AML-193 (cell line): ENCODE results near the gene SUV39H2.
"Not testable (repeated sequence)": the region's sequence is repeated elsewhere in the genome, so short reads cannot be mapped to it uniquely, and the experiment has no call there.

Experiments used
- DNase-seq, 2 experiments: peaks; one replicate each; lab custom pipeline; 2025; lab: John Stamatoyannopoulos, UW

Gene SUV39H2

DNA sequence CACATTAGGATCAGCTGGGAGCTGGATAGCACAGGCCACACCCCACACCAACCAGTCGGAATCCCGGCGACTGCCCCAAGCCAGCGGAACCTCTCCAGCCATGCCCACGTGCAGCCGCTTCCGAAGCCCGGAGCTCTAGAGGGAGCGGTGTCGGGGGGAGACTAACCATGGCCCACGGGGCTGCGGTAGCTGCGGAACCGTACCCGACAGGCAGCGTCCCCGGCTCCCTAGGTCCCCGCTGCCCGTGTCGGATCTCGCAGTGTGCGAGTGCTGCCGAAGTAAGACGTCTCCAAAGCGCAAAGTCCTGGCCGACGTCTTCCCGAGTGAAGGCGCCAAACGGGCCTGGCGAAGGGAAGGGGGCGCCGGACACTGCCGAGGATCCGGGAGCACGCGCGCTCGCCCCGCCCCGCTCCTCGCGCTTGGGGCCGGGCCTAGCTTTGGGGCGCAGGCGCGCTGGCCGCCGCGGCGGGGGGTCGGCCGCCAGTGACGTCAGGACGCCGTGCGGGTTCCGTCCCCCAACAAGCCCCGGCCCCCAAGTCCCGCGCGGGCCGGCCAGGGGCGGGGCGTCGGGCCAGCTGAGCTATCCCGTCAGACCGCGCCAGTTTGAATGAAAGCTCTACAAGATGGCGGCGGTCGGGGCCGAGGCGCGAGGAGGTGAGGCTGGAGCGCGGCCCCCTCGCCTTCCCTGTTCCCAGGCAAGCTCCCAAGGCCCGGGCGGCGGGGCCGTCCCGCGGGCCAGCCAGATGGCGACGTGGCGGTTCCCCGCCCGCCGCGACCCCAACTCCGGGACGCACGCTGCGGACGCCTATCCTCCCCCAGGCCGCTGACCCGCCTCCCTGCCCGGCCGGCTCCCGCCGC lies at the start of gene SUV39H2:
TSS of gene SUV39H2 (plus strand) at position 601 of the 858 bp plus-strand sequence. CDS start at position 624, 23 bp downstream.
- peak; percentile 85 to 86 for DNase-seq

DNA sequence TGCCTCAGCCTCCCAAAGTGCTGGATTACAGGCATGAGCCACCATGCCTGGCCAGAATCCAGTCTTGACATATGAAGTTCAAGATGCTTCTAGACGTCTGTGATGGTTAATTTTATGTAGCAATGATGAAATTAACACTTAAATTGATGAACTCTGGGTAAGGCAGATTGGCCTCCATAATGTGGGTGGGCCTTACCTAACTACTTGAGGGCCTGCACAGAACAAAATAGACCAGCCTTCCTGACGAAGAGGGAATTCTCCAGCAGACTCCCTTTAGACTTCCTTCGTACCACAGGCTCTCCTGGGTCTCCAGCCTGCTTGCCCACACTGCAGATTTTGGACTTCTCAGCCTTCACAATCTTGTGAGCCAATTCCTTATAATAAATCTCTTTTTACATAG lies 45.6 kb upstream of the SUV39H2 start:
- no peak for DNase-seq

- no peak for DNase-seq
Measured at GRCh38 chr10:14836208-14836607, 42.5 kb upstream of the SUV39H2 start.

DNA sequence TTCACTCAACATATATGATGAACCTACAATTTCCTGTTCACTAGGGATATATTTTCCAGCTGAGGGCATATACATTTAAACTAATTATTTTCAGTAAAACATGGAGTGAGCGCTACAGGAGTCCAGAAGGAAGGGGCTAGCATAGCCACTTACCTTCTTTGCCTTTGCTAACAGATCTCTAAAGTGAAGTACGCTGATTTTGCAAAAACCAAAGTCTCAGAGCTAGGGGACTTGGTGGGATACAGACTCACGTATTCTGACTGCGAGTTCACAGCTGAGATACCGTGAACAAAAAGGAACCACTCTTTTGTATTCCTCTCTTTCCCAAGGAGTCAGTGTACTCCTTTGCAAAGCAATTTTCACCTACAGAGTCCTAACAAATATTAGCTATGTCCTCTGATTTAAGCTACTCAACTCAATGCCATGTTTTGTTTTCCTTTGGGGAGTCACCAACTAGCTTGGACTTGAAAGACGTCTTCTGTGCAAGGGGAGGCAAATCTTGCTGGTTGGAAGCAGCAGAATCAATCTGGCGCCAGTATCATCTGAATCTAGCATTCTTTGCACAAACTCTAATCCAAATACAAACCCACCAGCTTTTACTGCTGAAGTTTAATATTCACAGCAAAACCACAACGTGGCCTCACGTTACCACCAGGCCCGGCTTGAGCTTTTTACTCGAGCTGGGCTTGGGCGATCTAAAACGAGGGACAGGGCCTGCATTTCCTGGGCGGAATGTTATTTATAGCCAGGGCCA lies 41.5 kb upstream of the SUV39H2 start:
- DNase-seq, result no peak

DNA sequence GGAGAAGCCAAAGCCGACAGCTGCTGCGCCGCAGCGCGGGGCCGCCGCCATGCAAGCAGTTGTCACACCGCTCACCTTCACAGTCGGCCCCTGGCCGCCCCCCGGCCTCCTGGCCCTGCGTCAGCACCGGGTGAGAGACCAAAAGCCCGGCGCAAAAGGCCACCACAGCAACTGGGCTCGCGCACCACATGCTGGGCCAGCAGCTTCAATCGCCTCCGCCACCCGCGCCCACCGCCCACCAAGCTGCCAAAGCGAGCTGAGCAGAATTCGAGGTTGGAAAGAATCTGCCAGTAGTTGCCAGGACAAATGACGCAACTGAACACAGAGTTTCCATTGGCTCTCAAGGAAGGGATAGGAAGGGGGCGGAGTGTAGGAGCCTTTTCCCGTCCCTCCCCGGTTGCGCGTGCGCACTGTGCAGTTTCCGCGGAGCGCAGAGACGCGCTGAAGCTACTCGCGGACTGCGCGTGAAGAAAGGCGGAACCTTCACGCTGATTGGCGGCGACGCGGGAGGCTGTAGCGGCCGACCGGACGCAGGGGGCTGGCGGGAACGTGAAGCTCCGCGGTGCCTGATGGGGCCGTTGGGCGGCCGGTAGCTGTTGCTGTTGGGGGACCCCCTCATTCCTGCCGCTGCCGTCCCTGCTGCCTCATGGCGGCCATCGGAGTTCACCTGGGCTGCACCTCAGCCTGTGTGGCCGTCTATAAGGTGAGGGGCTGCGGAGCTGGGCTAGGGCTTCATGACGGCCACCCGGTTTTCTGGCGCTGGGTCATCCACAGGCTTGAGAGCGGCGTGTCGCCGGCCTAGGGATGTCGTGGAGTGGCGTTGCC lies 40.7 kb upstream of the SUV39H2 start, which contains the start of the genes CDNF, HSPA14 and MSANTD7:
TSS of gene CDNF (minus strand) at position 281 of the 825 bp plus-strand sequence. CDS start at position 190, 91 bp downstream.
TSS of gene HSPA14 (plus strand) at position 550 of the 825 bp plus-strand sequence. CDS start at position 647, 97 bp downstream.
TSS of gene MSANTD7 (plus strand) at position 550 of the 825 bp plus-strand sequence. CDS start 3,979 bp downstream, outside the sequence.
- DNase-seq, result peak; percentile 98 to 99

- DNase-seq, result no peak
Measured at GRCh38 chr10:14838582-14839304, 39.9 kb upstream of the SUV39H2 start.

- DNase-seq, result peak in 1 of 2 experiments; percentile 25
Measured at GRCh38 chr10:14839305-14839695, 39.4 kb upstream of the SUV39H2 start.

- no peak for DNase-seq
Measured at GRCh38 chr10:14840178-14840577, 38.5 kb upstream of the SUV39H2 start.

- DNase-seq, result no peak
Measured at GRCh38 chr10:14843327-14843988, 35.2 kb upstream of the SUV39H2 start.

DNA sequence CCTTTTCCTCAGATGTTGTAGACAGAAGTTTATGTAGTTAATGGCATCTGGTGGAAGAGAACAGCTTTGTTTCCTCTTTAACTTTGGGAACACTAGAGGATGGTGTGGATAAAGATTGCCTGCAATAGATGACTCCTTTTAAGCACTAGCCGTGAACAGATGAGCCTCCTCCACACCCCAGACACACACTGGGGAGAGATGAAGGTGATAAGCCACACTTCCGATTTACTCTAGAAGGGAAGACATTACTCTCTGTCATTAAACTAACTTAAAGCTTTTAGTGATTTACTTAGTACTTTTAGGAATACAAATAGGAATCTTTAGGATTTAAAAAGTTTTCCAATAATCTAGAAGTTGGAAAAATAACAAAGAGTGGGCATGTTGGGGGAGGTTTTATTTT lies 33.7 kb upstream of the SUV39H2 start:
- no peak for DNase-seq

DNA sequence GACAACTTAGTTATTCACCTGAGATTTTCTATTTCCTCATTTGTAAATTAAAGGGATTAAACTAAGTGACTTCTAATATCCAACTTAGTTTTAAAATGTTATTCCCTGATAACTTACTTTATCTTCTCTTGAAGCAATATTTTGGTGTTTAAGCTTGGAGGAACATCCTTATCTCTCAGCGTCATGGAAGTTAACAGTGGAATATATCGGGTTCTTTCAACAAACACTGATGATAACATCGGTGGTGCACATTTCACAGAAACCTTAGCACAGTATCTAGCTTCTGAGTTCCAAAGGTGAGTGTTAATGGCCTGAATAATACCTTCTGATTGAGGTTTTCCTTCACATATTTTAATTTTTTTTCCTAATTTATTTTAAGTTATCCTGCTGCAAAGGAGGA lies 26.4 kb upstream of the SUV39H2 start:
- no peak for DNase-seq

- DNase-seq, result no peak
Measured at GRCh38 chr10:14855453-14855852, 23.2 kb upstream of the SUV39H2 start.

DNA sequence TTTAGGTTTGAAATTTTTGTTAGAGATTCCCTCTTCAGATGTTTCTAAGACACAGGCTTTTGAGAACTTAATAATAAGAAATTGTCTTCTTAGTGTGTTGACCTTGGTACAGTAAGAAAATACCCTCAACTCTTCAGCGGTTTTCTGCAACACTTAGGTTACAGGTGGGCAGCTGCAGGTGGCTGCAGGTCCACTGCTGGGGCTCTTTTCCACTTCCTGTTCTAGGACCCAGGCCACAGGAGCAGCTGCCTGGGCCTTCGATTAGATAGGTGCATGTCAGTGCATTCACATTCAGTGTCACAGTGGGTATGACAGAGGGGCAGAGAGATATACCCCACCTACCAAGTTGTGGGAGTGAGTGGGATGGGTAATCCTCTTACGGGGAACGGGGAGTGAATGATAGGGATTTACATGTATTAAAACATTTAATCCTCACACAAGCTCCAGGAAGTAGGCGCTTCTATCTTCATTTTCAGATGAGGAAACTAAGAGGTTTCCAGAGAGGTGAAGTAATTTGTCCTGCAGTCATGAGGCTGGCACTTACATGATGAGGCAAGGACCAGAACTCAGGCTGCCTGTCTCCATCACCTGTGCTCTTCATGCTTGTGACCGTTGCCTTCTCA lies 20.2 kb upstream of the SUV39H2 start:
- DNase-seq, result no peak

DNA sequence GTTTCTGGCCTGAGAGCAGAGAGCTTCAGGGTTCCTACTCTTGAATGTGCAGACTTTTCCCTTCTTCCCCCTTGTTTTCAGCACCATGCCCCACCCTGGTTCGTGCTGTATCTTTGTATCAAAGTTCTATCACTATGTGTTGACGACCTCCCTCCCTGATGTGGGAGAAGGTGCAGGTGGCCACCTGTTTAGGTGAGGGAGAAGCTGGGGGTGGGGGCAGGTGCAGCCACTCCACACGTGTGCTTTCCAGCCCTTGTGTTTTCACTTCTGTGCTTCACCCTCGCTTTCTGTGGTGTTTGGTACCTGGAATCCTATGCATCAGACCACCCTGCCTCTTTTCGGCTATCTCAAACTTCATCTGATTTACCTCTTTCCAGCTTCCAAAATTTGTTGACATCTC lies 19.6 kb upstream of the SUV39H2 start:
- no peak for DNase-seq

DNA sequence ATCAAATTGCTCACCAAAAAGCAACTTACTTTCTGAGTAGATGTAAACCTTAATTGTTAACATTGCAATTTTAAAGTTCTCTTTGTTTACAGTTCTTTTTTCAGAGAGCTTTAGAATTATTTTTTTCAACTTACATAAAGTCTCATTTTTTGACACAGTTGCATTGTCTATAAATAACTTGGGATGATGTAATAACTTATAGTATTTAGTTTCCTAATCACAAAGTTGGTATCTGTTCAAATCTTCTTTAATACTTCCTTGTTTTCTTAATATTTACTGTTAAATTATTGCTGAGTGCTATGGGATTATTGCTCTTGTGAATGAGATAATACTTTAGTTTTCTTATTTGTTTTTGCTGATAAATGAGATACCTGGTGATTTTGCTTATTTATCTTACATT lies 18.9 kb upstream of the SUV39H2 start:
- peak; percentile 22 to 29 for DNase-seq

DNA sequence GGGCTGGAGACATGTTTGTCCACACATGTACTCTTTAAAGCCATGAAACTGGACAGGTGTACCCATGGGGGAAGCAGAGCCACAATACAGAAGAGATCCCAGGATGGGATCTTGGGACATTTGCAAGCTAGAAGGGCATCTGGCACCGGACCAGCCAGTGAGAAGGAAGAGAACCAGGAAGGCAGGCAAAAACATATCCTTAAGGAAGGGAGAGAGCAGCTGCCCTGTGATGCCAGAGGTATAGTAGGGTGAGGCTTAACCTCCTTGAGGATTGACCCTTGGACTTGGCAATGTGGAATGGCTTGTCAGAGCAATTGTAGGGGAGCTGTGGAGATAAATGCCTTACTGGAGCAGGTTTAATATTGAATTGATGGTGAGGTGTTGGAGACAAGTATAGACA lies 17.9 kb upstream of the SUV39H2 start:
- no peak for DNase-seq

DNA sequence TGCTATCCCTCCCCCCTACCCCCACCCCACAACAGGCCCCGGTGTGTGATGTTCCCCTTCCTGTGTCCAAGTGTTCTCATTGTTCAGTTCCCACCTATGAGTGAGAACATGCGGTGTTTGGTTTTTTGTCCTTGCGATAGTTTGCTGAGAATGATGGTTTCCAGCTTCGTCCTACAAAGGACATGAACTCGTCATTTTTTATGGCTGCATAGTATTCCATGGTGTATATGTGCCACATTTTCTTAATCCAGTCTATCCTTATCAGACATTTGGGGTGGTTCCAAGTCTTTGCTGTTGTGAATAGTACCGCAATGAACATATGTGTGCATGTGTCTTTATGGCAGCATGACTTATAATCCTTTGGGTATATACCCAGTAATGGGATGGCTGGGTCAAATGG lies 14.2 kb upstream of the SUV39H2 start:
- DNase-seq, result not testable (repeated sequence)

GRCh38 chr10:14864871-14865270 lies 13.8 kb upstream of the SUV39H2 start:
- not testable (repeated sequence) for DNase-seq

GRCh38 chr10:14873090-14873760 lies 5.4 kb upstream of the SUV39H2 start:
- DNase-seq, result no peak

GRCh38 chr10:14875941-14876340 lies 2.7 kb upstream of the SUV39H2 start:
- no peak for DNase-seq
